NT2/D1 (cell line): ENCODE data around the gene PKD2.

Experiments used
- DNase-seq: peaks from one replicate; pipeline ENCODE4 v3.0.0-alpha.2; 2011; ENCODE audit warnings: low read depth, low spot score
- H3K27me3 ChIP-seq: 2 replicates; pipeline ENCODE4 v1.6.0; 2011; ENCODE audit warnings: mild to moderate bottlenecking; ENCODE audit not compliant: insufficient read length, insufficient read depth
- H3K36me3 ChIP-seq: 2 replicates; pipeline ENCODE4 v1.6.1; 2011; ENCODE audit warnings: mild to moderate bottlenecking, low read length, mixed read lengths; ENCODE audit not compliant: insufficient read depth, insufficient read length
- H3K4me1 ChIP-seq: 2 replicates; pipeline ENCODE4 v1.5.1; 2011; ENCODE audit not compliant: insufficient read depth, insufficient read length
- H3K4me3 ChIP-seq: 2 replicates; pipeline ENCODE4 v1.5.1; 2011; ENCODE audit warnings: low read depth; ENCODE audit not compliant: insufficient read length
- H3K9ac ChIP-seq: 2 replicates; pipeline ENCODE4 v1.6.0; 2011; ENCODE audit warnings: low read depth; ENCODE audit not compliant: insufficient read length
- H3K9me3 ChIP-seq: 2 replicates; pipeline ENCODE4 v1.5.1; 2011; ENCODE audit warnings: mild to moderate bottlenecking, low read length; ENCODE audit not compliant: insufficient read depth
- SUZ12 ChIP-seq: IDR thresholded peaks from 2 replicates; pipeline ENCODE4 v1.6.1; 2011; ENCODE audit not compliant: insufficient read length, insufficient read depth; ENCODE audit errors: extremely low read depth
- YY1 ChIP-seq: IDR thresholded peaks from 2 replicates; pipeline ENCODE4 v1.6.1; 2011; ENCODE audit not compliant: insufficient read length, insufficient read depth
- ZNF274 ChIP-seq: IDR thresholded peaks from 2 replicates; pipeline ENCODE4 v1.6.1; 2011; ENCODE audit warnings: mild to moderate bottlenecking, low read depth, low read length

The PKD2 gene

GRCh38 chr4:88028946-88029345 is 21.5 kb downstream of the PKD2 start:
- Histone ChIP-seq H3K9me3 (peaks cover 19% of the 10 kb centered on the region; the same call in 1 of the 2 replicates), H3K9ac (no peak overlapping the region), H3K4me3 (no peak overlapping the region), H3K4me1 (no peaks in the 10 kb centered on the region), H3K36me3 (peaks cover 39% of the 10 kb centered on the region), H3K27me3 (no peaks in the 10 kb centered on the region)
- no peak for TF ChIP-seq YY1
- TF ChIP-seq SUZ12: no peak
- no peak for TF ChIP-seq ZNF274
- DNase-seq: no peak

GRCh38 chr4:88029556-88029955 is 22.1 kb downstream of the PKD2 start:
- Histone ChIP-seq H3K36me3 (peaks cover 37% of the 10 kb centered on the region), H3K4me3 (no peak overlapping the region), H3K4me1 (no peaks in the 10 kb centered on the region), H3K27me3 (no peaks in the 10 kb centered on the region), H3K9me3 (peaks cover 19% of the 10 kb centered on the region; the same call in 1 of the 2 replicates), H3K9ac (no peak overlapping the region)
- no peak for DNase-seq
- TF ChIP-seq YY1 (no peak), SUZ12 (no peak), ZNF274 (no peak)

- H3K9ac ChIP-seq: no peak overlapping the region
- no peak for TF ChIP-seq ZNF274
- TF ChIP-seq YY1: no peak
- TF ChIP-seq SUZ12: no peak
- H3K9me3 ChIP-seq: peaks cover 14% of the 10 kb centered on the region; the same call in 1 of the 2 replicates
- H3K4me3 ChIP-seq: no peak overlapping the region
- no peaks in the 10 kb centered on the region for H3K4me1 ChIP-seq
- H3K27me3 ChIP-seq: no peaks in the 10 kb centered on the region
- no peak for DNase-seq
- H3K36me3 ChIP-seq: peaks cover 41% of the 10 kb centered on the region
These were observed 23.3 kb downstream of the PKD2 start for GRCh38 chr4:88030565-88031310.

GRCh38 chr4:88033309-88033708 is 25.9 kb downstream of the PKD2 start:
- TF ChIP-seq ZNF274 (no peak), YY1 (no peak), SUZ12 (no peak)
- Histone ChIP-seq H3K9me3 (no peaks in the 10 kb centered on the region), H3K9ac (no peak overlapping the region), H3K27me3 (no peaks in the 10 kb centered on the region), H3K36me3 (peaks cover 56% of the 10 kb centered on the region), H3K4me1 (no peaks in the 10 kb centered on the region), H3K4me3 (no peak overlapping the region)
- peak; percentile 6 for DNase-seq

GRCh38 chr4:88035292-88035691 is 27.9 kb downstream of the PKD2 start:
- DNase-seq: no peak
- Histone ChIP-seq H3K4me3 (no peak overlapping the region), H3K36me3 (peaks cover 62% of the 10 kb centered on the region), H3K9me3 (no peaks in the 10 kb centered on the region), H3K4me1 (no peaks in the 10 kb centered on the region), H3K9ac (no peak overlapping the region), H3K27me3 (no peaks in the 10 kb centered on the region)
- TF ChIP-seq SUZ12 (no peak), YY1 (no peak), ZNF274 (no peak)

- Histone ChIP-seq H3K27me3 (no peaks in the 10 kb centered on the region), H3K9ac (no peak overlapping the region), H3K4me3 (no peak overlapping the region), H3K36me3 (peaks cover 77% of the 10 kb centered on the region), H3K4me1 (no peaks in the 10 kb centered on the region), H3K9me3 (no peaks in the 10 kb centered on the region)
- TF ChIP-seq YY1 (no peak), SUZ12 (no peak), ZNF274 (no peak)
- DNase-seq: no peak
These were observed 30.0 kb downstream of the PKD2 start for GRCh38 chr4:88037447-88037846.

GRCh38 chr4:88037936-88038335 is 30.5 kb downstream of the PKD2 start:
- no peak overlapping the region for H3K4me3 ChIP-seq
- peaks cover 81% of the 10 kb centered on the region for H3K36me3 ChIP-seq
- no peaks in the 10 kb centered on the region for H3K9me3 ChIP-seq
- H3K27me3 ChIP-seq: no peaks in the 10 kb centered on the region
- TF ChIP-seq YY1 (no peak), SUZ12 (no peak), ZNF274 (no peak)
- no peak for DNase-seq
- H3K4me1 ChIP-seq: no peaks in the 10 kb centered on the region
- H3K9ac ChIP-seq: no peak overlapping the region
